Vagina (tissue), 2 donors: ENCODE data around the gene FBLN7. TPM values are rescaled to one million over a fixed set of nuclear protein-coding genes. Genes with fewer than 3 reads are reported as not detected.

Experiments
- DNase-seq, 2 donors: peaks; one replicate each; pipeline ENCODE4 v3.0.0-alpha.2; 2017; ENCODE audit errors: extremely low spot score in 2 of 2
- H3K27ac ChIP-seq: fragments of 200-600 bp; sonication (generic); one replicate; pipeline ENCODE4 v1.5.1; 2019
- H3K27me3 ChIP-seq: fragments of 200-600 bp; sonication (generic); one replicate; pipeline ENCODE4 v1.5.1; 2019
- H3K36me3 ChIP-seq, 2 donors: fragments of 200-600 bp; sonication (generic); one replicate each; pipeline ENCODE4 v1.5.1; 2017 to 2019
- H3K4me1 ChIP-seq: fragments of 200-600 bp; sonication (generic); one replicate; pipeline ENCODE4 v1.5.1; 2019
- H3K4me3 ChIP-seq, 2 donors: fragments of 200-600 bp; sonication (generic); 1 replicate in 1 of 2; 2 replicates in 1 of 2; pipeline ENCODE4 v1.5.1; 2016 to 2019
- H3K9me3 ChIP-seq: fragments of 200-600 bp; sonication (generic); one replicate; pipeline ENCODE4 v1.5.1; 2019
- POLR2A ChIP-seq, 2 donors: fragments of 450-650 bp; IDR thresholded peaks; one replicate each; pipeline ENCODE4 v1.6.1; 2017; ENCODE audit warnings: antibody characterized with exemption in 2 of 2, mild to moderate bottlenecking in 2 of 2, moderate library complexity in 2 of 2
- POLR2AphosphoS5 ChIP-seq, 2 donors: sonication (generic); formaldehyde crosslinking; IDR thresholded peaks; one replicate each; pipeline ENCODE4 v1.9.0; 2017; ENCODE audit warnings: antibody characterized with exemption in 2 of 2, mild to moderate bottlenecking in 2 of 2, low read depth in 1 of 2; ENCODE audit not compliant: insufficient read depth in 1 of 2
- intact Hi-C: fragments of 100-400 bp; cut with DNase I; formaldehyde crosslinking; loops from one replicate; pipeline ENCODE4 v1.15.1; 2023
- total RNA-seq: library from RNA; depleted of rRNA; stranded (reverse); fragments of >200 nt; gene quantifications from one replicate; pipeline ENCODE4 v1.2.3, GENCODE V29; 2016
- TF ChIP-seq, protein P1 (sequence below), 3 experiments: fragments of 450-650 bp in 2 of 3; fragments of 200-600 bp in 1 of 3; sonication (generic) in 1 of 3; IDR thresholded peaks; one replicate each; pipeline ENCODE4 v1.5.1; 2017 to 2019; ENCODE audit warnings: antibody characterized with exemption in 3 of 3, mild to moderate bottlenecking in 2 of 3, moderate library complexity in 2 of 3

Gene FBLN7
- total RNA-seq, 1 donor from 2014 or later, result 11.5 TPM

DNA sequence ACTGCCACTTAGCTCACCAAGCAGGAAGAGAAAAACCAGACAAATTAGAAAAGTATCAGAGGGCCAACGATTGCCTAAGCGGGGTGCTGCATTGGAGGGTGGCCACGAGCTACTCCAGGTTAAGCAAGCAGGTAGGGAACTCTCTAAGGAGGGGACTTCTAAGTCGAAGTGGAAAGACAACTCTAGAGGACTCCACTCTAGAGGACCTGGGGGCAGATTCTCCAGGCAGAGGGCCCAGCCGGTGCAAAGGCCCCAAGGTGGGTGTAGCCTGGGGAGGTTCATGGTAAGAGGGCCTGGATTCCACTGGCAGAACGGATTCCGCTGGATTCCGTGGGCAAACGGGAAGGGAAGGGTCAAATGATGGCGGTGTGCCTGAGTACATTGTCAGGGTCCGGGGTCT lies 12.7 kb downstream of the FBLN7 start:
- DNase-seq, result peak in 1 of 2 donors; percentile 54
- Histone ChIP-seq H3K4me3 (no peak overlapping the region), H3K36me3 (no peaks in the 10 kb centered on the region), H3K9me3 (no peaks in the 10 kb centered on the region), H3K27ac (peak overlapping the region; percentile 72), H3K4me1 (no peaks in the 10 kb centered on the region), H3K27me3 (no peaks in the 10 kb centered on the region)
- intact Hi-C loops, result no loop called here
- TF ChIP-seq POLR2A (IDR thresholded peaks at IDR 0.05) (no peak), POLR2AphosphoS5 (IDR thresholded peaks at IDR 0.05; ENCODE audit: insufficient read depth in 1 of 2, low read depth in 1 of 2) (no peak)
- TF ChIP-seq, protein P1, sequence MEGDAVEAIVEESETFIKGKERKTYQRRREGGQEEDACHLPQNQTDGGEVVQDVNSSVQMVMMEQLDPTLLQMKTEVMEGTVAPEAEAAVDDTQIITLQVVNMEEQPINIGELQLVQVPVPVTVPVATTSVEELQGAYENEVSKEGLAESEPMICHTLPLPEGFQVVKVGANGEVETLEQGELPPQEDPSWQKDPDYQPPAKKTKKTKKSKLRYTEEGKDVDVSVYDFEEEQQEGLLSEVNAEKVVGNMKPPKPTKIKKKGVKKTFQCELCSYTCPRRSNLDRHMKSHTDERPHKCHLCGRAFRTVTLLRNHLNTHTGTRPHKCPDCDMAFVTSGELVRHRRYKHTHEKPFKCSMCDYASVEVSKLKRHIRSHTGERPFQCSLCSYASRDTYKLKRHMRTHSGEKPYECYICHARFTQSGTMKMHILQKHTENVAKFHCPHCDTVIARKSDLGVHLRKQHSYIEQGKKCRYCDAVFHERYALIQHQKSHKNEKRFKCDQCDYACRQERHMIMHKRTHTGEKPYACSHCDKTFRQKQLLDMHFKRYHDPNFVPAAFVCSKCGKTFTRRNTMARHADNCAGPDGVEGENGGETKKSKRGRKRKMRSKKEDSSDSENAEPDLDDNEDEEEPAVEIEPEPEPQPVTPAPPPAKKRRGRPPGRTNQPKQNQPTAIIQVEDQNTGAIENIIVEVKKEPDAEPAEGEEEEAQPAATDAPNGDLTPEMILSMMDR (IDR thresholded peaks at IDR 0.05), result no peak

DNA sequence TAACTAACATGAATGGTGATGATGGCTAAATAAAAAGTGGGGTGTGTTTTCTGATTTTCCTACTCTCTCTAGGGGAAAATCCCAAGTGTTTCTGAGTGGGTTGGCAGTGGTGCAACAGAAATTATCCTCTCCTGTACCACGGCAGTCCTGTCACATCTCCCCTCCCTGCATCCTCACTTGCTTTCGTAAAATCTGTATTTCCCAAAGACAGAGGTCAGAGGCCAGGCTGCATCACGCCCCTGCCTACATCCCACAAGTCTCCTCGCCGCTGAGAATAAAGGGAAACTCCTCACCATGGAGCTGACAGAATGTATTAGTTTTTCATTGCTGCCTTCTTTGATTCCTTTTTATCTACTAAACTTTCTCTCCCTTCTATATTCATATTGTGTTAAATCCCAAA lies 13.1 kb downstream of the FBLN7 start:
- Histone ChIP-seq H3K36me3 (no peaks in the 10 kb centered on the region), H3K4me1 (no peaks in the 10 kb centered on the region), H3K27ac (no peak overlapping the region), H3K27me3 (no peaks in the 10 kb centered on the region), H3K4me3 (no peak overlapping the region), H3K9me3 (no peaks in the 10 kb centered on the region)
- intact Hi-C loops, result no loop called here
- DNase-seq, result peak in 1 of 2 donors; percentile 40
- TF ChIP-seq, protein P1 (IDR thresholded peaks at IDR 0.05), result no peak
- TF ChIP-seq POLR2A (IDR thresholded peaks at IDR 0.05) (no peak), POLR2AphosphoS5 (IDR thresholded peaks at IDR 0.05; ENCODE audit: insufficient read depth in 1 of 2, low read depth in 1 of 2) (no peak)

DNA sequence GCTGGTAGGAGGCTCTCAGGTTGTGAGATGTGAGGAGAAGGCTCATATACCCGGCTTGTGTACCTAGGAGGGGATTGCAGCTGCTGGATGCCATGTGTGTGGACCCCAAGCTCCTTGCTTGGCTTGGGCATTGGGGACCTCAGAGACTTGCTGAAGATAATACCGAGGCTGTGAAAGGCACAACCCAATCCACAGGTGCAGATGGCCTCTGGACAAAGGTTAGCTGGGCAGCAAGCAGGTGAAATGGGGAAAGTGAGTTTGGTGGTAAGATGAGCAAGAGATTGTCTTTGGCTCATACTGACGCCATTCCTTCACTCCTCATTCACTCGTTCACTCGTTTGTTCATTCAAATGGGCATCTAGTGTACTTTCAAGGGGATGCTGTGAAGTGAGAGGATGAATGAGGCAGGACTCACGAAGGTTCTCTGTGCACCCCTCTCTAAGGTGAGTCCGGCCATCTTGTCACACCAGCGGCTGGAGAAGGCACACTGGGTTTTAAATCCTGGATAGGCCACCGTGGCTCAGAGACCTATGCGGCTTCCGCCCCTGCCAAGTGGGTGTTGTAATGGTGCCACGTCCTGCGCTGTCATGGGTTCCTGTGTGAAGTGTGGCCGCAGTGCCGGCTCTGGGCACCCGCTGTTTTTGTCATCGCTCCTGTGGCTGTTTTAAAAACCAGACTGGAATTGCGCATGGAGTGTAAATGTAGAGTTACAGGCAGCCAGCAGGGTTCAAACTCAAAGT lies 13.7 kb downstream of the FBLN7 start:
- no peak for TF ChIP-seq POLR2A (IDR thresholded peaks at IDR 0.05)
- no peak for TF ChIP-seq POLR2AphosphoS5 (IDR thresholded peaks at IDR 0.05; ENCODE audit: insufficient read depth in 1 of 2, low read depth in 1 of 2)
- TF ChIP-seq, protein P1 (IDR thresholded peaks at IDR 0.05), result no peak
- no peak overlapping the region for H3K27ac ChIP-seq
- H3K9me3 ChIP-seq, result no peaks in the 10 kb centered on the region
- DNase-seq, result peak in 1 of 2 donors; percentile 72
- H3K4me1 ChIP-seq, result no peaks in the 10 kb centered on the region
- no peaks in the 10 kb centered on the region for H3K36me3 ChIP-seq
- H3K4me3 ChIP-seq, result no peak overlapping the region
- no peaks in the 10 kb centered on the region for H3K27me3 ChIP-seq
- intact Hi-C loops, result no loop called here

DNA sequence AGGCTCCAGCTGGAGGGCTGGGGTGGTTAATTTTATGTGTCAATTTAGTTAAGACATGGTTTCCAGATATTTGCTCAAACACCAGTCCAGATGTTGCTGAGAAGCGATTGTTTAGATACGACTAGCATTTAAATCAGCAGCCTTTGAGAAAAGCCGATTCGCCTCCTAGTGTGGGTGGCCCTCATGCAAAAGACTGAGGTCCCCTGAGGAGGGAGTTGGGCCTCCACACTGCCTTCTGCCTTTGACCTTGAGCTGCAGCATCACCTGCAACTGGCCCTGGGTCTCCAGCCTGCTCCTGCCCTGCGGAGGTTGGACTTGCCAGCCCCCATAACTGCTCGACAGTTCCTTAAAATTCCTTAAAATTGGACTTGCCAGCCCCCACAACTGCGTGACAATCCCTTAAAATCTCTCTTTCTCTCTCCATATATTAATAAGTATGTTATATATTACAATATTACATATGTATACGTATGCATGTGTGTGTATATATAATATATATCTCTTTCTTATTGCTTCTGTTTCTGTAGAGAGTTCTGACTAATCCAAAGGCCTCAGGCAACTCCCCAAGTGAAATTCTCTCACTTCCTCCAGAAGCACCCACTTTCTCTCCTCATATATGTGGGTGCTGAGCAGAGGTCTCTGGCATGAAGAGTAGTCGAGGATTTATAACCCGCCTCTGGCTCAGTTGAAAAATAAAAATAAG lies 14.4 kb downstream of the FBLN7 start:
- Histone ChIP-seq H3K27ac (no peak overlapping the region), H3K36me3 (no peaks in the 10 kb centered on the region), H3K4me1 (no peaks in the 10 kb centered on the region), H3K27me3 (no peaks in the 10 kb centered on the region), H3K9me3 (no peaks in the 10 kb centered on the region), H3K4me3 (no peak overlapping the region)
- intact Hi-C loops, result no loop called here
- peak in 1 of 2 donors; percentile 67 for DNase-seq
- TF ChIP-seq POLR2A (IDR thresholded peaks at IDR 0.05), result no peak
- TF ChIP-seq, protein P1 (IDR thresholded peaks at IDR 0.05), result no peak
- no peak for TF ChIP-seq POLR2AphosphoS5 (IDR thresholded peaks at IDR 0.05; ENCODE audit: insufficient read depth in 1 of 2, low read depth in 1 of 2)

DNA sequence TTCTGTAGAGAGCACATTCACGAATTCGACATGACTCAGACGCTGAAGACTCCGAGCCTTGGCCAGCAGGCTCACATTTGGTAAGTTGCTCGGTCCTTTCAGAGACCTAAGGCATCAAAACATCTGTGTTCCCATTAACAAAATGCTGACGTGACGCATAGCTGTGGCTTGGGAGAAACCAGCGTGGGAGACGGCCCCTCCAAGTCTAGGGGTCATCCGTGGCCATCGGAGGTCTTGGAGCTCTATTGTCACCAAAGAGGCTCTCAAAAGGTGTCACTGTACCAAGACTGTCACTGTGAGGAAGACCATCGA lies 14.9 kb downstream of the FBLN7 start:
- no peak for TF ChIP-seq POLR2AphosphoS5 (IDR thresholded peaks at IDR 0.05; ENCODE audit: insufficient read depth in 1 of 2, low read depth in 1 of 2)
- TF ChIP-seq POLR2A (IDR thresholded peaks at IDR 0.05), result no peak
- TF ChIP-seq, protein P1 (IDR thresholded peaks at IDR 0.05), result no peak
- H3K9me3 ChIP-seq, result no peaks in the 10 kb centered on the region
- no peaks in the 10 kb centered on the region for H3K4me1 ChIP-seq
- intact Hi-C loops, result no loop called here
- H3K27me3 ChIP-seq, result no peaks in the 10 kb centered on the region
- H3K36me3 ChIP-seq, result no peaks in the 10 kb centered on the region
- H3K4me3 ChIP-seq, result no peak overlapping the region
- H3K27ac ChIP-seq, result no peak overlapping the region
- no peak for DNase-seq
